ENCODE results near the gene LMOD1. TPM values are rescaled to one million over a fixed set of nuclear protein-coding genes. Genes with fewer than 3 reads are reported as not detected.
A peak's percentile ranks its signal among the peaks of the same experiment; 100 is the strongest.
"Not testable (repeated sequence)": the region's sequence is repeated elsewhere in the genome, so short reads cannot be mapped to it uniquely, and the experiment has no call there.

The LMOD1 gene
- total RNA-seq, 2 experiments from 2014 or later = not detected

DNA sequence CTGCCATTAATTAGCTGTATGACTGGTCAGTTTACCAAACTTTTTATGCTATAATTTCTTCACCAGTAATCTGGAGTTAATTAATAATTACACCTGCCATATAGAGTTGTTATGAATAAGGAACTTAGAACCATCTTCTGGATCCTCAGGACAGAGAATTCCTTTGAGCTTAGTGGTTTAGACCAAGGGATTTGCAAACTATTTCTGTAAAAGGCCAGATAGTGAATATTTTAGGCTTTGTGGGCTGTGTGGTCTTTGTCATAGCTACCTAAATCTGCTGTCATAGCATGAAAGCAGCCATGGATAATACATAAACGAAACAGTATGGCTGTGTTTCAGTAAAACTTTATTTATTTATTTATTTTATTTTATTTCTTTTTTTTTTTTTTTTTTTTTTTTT, 17.9 kb upstream of the LMOD1 start:
- no peak overlapping the region for H3K27ac Mint-ChIP-seq
- intact Hi-C loops (cut with micrococcal nuclease) = no loop called here
- H3K36me3 Mint-ChIP-seq (ENCODE audit: low read depth) = peaks cover 52% of the 10 kb centered on the region
- ChIA-PET POLR2A (interaction anchor here (1.3 to 1.8 kb wide), 3 partner anchors 9 to 78 kb away, joined by 4 to 6 read pairs (median 4); partner anchors contain the start of gene TIMM17A), CTCF (interaction anchor here (0.8 to 4.6 kb wide), 8 partner anchors 9 to 196 kb away, joined by 3 to 31 read pairs (median 3); partner anchors contain the start of gene PTPN7)
- H3K4me3 Mint-ChIP-seq = no peak overlapping the region
- H3K9me3 Mint-ChIP-seq = no peaks in the 10 kb centered on the region
- no peak for ATAC-seq
- no peak for DNase-seq
- H3K27me3 Mint-ChIP-seq = no peaks in the 10 kb centered on the region
- TF ChIP-seq, protein P1, sequence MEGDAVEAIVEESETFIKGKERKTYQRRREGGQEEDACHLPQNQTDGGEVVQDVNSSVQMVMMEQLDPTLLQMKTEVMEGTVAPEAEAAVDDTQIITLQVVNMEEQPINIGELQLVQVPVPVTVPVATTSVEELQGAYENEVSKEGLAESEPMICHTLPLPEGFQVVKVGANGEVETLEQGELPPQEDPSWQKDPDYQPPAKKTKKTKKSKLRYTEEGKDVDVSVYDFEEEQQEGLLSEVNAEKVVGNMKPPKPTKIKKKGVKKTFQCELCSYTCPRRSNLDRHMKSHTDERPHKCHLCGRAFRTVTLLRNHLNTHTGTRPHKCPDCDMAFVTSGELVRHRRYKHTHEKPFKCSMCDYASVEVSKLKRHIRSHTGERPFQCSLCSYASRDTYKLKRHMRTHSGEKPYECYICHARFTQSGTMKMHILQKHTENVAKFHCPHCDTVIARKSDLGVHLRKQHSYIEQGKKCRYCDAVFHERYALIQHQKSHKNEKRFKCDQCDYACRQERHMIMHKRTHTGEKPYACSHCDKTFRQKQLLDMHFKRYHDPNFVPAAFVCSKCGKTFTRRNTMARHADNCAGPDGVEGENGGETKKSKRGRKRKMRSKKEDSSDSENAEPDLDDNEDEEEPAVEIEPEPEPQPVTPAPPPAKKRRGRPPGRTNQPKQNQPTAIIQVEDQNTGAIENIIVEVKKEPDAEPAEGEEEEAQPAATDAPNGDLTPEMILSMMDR (IDR thresholded peaks at IDR 0.05) = no peak
- H3K4me1 Mint-ChIP-seq (ENCODE audit: low read depth) = peaks cover 4% of the 10 kb centered on the region

GRCh38 chr1:201962382-201962781, 16.0 kb upstream of the LMOD1 start:
- not testable (repeated sequence) for H3K27me3 Mint-ChIP-seq, ATAC-seq

GRCh38 chr1:201958348-201958747, 12.0 kb upstream of the LMOD1 start:
- POLR2A ChIA-PET = interaction anchor here (0.7 to 0.8 kb wide), 2 partner anchors 15 to 24 kb away, joined by 3 to 4 read pairs; partner anchors contain the start of gene RNPEP
- no peak overlapping the region for H3K27ac Mint-ChIP-seq
- H3K4me3 Mint-ChIP-seq = no peak overlapping the region
- intact Hi-C loops (cut with micrococcal nuclease) = no loop called here
- no peak for ATAC-seq
- peaks cover 44% of the 10 kb centered on the region for H3K36me3 Mint-ChIP-seq (ENCODE audit: low read depth)
- H3K4me1 Mint-ChIP-seq (ENCODE audit: low read depth) = peaks cover 20% of the 10 kb centered on the region
- no peaks in the 10 kb centered on the region for H3K9me3 Mint-ChIP-seq
- DNase-seq = no peak
- CTCF ChIA-PET = interaction anchor here (1.4 to 1.9 kb wide), 3 partner anchors 13 to 62 kb away, joined by 4 to 16 read pairs (median 6); partner anchors contain the start of gene LMOD1
- no peaks in the 10 kb centered on the region for H3K27me3 Mint-ChIP-seq
- TF ChIP-seq, protein P1 (IDR thresholded peaks at IDR 0.05) = no peak

More at GRCh38 chr1:201962382-201962781, 16.0 kb upstream of the LMOD1 start:
- H3K27ac Mint-ChIP-seq; H3K9me3 Mint-ChIP-seq; DNase-seq; H3K4me1 Mint-ChIP-seq (ENCODE audit: low read depth); H3K4me3 Mint-ChIP-seq; intact Hi-C loops (cut with micrococcal nuclease): not testable (repeated sequence)
- peaks cover 55% of the 10 kb centered on the region for H3K36me3 Mint-ChIP-seq (ENCODE audit: low read depth)
- ChIA-PET CTCF (interaction anchor here (1.3 to 4.6 kb wide), 5 partner anchors 11 to 85 kb away, joined by 4 to 31 read pairs (median 6); no protein-coding TSS in a partner anchor), POLR2A (interaction anchor here (0.7 to 1.9 kb wide), 3 partner anchors 19 to 44 kb away, joined by 3 to 5 read pairs (median 3); partner anchors contain the start of gene RNPEP)

GRCh38 chr1:201955729-201956143, 9.4 kb upstream of the LMOD1 start:
- Mint-ChIP-seq H3K4me1 (ENCODE audit: low read depth) (peaks cover 17% of the 10 kb centered on the region), H3K27ac (peak overlapping the region; percentile 95), H3K27me3 (no peaks in the 10 kb centered on the region), H3K36me3 (ENCODE audit: low read depth) (peaks cover 33% of the 10 kb centered on the region), H3K9me3 (no peaks in the 10 kb centered on the region), H3K4me3 (peak overlapping the region; percentile 98)
- POLR2A ChIA-PET = interaction anchor here (0.9 to 2.8 kb wide), 6 partner anchors 9 to 72 kb away, joined by 3 to 10 read pairs (median 6); partner anchors contain the start of genes LMOD1 and RNPEP
- intact Hi-C loops (cut with micrococcal nuclease) = no loop called here
- ATAC-seq (peak; percentile 48), DNase-seq (no peak)
- TF ChIP-seq, protein P1 (IDR thresholded peaks at IDR 0.05) = no peak
- CTCF ChIA-PET = interaction anchor here (0.9 to 1.4 kb wide), 3 partner anchors 10 to 60 kb away, joined by 3 to 7 read pairs (median 3); no protein-coding TSS in a partner anchor

DNA sequence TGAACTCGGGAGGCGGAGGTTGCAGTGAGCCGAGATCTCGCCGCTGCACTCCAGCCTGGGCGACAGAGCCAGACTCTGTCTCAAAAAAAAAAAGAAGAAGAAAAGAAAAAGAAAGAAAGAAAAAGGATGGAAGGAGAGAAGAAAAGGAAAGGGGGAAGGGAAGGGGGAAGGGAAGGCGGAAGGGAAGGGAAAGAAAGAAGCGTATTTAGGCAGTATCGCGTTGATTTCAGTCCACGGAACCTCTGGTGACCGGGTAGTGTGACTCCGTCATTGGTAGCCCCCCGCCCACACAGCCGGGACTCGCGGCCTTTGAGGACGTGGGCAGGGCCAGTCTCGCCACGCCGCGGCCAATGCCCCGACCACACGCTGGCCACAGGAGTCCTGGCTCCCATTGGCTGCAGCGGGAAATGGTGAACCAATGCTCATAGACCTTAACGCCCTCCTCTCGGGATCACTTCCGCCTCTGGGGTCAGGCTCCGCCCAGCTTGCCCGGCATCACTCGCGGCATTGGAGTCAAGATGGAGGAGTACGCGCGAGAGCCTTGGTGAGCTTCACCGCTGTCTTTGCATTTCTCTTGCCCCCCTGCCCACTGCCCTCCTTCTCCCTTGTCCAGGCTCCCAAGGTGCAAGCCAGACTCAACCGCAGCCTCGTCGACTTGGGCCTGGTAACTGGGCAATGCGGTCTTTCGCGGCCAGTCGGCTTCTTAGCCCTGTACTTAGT, 8.8 kb upstream of the LMOD1 start, which contains the start of gene TIMM17A:
TSS of gene TIMM17A (plus strand) at position 495 of the 720 bp plus-strand sequence. CDS start at position 519, 24 bp downstream.
- TF ChIP-seq, protein P1 (IDR thresholded peaks at IDR 0.05) = no peak
- POLR2A ChIA-PET = interaction anchor here (0.8 to 2.8 kb wide), 9 partner anchors 9 to 119 kb away, joined by 3 to 10 read pairs (median 5); partner anchors contain the start of genes LMOD1 and RNPEP
- CTCF ChIA-PET = interaction anchor here (0.9 to 1.4 kb wide), 3 partner anchors 10 to 59 kb away, joined by 3 to 7 read pairs (median 3); no protein-coding TSS in a partner anchor
- Mint-ChIP-seq H3K27ac (peak within 1 kb of the TSS; percentile 95), H3K9me3 (no peaks in the 10 kb centered on the region), H3K36me3 (ENCODE audit: low read depth) (peaks cover 30% of the 10 kb centered on the region), H3K4me3 (peak within 1 kb of the TSS; percentile 98), H3K4me1 (ENCODE audit: low read depth) (peaks cover 17% of the 10 kb centered on the region), H3K27me3 (no peaks in the 10 kb centered on the region)
- intact Hi-C loops (cut with micrococcal nuclease) = no loop called here
- ATAC-seq (peak; percentile 100), DNase-seq (peak; percentile 97)

All from activated CD8-positive, alpha-beta T cell treated with anti-CD3 and anti-CD28 coated beads for 36 hours (primary cell).